ENCODE measurements around the gene CLEC18B.

DNA sequence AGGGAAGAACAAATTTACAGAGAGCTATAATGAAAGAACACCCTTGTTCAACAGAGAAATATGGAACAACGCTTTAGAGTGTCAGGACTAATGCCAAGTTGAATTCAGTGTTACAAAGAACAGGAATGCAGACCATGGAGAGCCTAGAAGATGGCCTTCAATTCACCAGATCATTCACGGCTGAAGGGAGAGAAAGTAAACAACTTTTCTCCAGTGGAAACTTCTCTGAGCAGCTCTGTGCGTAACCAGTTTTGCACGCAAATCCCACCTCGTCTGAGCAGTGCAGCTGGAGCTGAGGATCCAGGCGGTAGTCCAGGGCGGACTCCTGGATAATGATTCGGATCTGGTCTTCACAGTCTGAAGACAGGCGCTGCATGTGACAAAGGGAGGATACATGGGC, 40.5 kb upstream of the CLEC18B start:
- TF ChIP-seq, protein P1, sequence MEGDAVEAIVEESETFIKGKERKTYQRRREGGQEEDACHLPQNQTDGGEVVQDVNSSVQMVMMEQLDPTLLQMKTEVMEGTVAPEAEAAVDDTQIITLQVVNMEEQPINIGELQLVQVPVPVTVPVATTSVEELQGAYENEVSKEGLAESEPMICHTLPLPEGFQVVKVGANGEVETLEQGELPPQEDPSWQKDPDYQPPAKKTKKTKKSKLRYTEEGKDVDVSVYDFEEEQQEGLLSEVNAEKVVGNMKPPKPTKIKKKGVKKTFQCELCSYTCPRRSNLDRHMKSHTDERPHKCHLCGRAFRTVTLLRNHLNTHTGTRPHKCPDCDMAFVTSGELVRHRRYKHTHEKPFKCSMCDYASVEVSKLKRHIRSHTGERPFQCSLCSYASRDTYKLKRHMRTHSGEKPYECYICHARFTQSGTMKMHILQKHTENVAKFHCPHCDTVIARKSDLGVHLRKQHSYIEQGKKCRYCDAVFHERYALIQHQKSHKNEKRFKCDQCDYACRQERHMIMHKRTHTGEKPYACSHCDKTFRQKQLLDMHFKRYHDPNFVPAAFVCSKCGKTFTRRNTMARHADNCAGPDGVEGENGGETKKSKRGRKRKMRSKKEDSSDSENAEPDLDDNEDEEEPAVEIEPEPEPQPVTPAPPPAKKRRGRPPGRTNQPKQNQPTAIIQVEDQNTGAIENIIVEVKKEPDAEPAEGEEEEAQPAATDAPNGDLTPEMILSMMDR (IDR thresholded peaks at IDR 0.05): no peak
- TF ChIP-seq POLR2A (IDR thresholded peaks at IDR 0.05) (no peak), EP300 (IDR thresholded peaks at IDR 0.05; ENCODE audit: low read depth) (no peak), POLR2AphosphoS5 (IDR thresholded peaks at IDR 0.05) (peak in 1 of 3 donors; percentile 17)

Measured in transverse colon (tissue), 4 donors.